ENCODE measurements around the gene MAU2.

DNA sequence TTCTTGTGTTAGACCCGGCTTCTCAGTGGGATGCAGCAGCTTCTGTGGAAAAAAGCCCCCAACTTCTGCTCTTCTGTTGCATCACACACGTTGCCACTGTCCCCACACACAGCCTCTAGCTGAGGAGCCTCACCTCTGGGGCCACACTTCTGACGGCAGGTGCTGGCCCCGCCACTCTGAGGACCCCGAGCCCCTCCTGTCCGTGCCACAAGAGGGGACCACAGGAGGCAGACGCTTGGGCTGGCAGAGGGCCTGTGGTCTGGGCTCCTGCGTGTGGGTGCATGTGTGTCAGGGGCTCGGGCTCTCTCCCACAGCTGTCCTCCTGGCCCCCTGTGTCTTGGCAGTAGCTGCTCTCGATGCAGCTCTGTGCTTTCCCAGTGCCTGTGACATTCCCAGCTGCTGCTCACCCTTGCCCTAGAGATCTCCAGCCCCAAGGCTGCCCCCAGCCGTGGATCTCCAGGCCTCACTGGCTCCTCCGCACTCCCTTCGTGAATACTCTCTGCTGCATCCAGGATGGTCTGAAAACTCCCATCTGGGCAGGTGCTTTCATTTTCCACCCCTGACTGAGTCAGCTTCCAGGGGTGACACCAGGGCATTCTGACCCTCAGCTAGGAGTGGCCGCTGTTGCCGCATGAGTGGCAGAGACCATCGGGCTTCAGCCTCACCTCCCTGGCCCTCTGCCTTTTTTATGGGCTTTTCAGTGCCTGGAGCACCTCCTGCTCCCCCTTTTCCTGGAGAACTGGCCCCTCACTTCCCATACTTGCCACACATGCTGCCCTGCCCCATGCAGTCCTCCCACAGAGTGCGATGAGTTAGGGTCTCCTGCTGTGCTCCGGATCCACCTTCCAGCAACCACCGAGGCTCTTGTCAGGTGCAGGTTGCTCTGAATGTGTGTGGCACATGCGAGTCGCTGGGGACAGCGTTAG is 13.7 kb downstream of the MAU2 start:
- TF ChIP-seq, protein P1, sequence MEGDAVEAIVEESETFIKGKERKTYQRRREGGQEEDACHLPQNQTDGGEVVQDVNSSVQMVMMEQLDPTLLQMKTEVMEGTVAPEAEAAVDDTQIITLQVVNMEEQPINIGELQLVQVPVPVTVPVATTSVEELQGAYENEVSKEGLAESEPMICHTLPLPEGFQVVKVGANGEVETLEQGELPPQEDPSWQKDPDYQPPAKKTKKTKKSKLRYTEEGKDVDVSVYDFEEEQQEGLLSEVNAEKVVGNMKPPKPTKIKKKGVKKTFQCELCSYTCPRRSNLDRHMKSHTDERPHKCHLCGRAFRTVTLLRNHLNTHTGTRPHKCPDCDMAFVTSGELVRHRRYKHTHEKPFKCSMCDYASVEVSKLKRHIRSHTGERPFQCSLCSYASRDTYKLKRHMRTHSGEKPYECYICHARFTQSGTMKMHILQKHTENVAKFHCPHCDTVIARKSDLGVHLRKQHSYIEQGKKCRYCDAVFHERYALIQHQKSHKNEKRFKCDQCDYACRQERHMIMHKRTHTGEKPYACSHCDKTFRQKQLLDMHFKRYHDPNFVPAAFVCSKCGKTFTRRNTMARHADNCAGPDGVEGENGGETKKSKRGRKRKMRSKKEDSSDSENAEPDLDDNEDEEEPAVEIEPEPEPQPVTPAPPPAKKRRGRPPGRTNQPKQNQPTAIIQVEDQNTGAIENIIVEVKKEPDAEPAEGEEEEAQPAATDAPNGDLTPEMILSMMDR (IDR thresholded peaks at IDR 0.05) = no peak
- TF ChIP-seq POLR2A (IDR thresholded peaks at IDR 0.05) = no peak

All from Peyer's patch (tissue), 4 donors.